Body of pancreas (tissue), 4 donors: ENCODE results near the gene CCDC60. TPM values are rescaled to one million over a fixed set of nuclear protein-coding genes. Genes with fewer than 3 reads are reported as not detected.

ENCODE experiments used
- ATAC-seq: fragments of 150-250 bp; one replicate; pipeline ENCODE4 v1.9.1; 2016
- DNase-seq, 4 donors: peaks; one replicate each; pipeline ENCODE4 v3.0.0-alpha.2; 2019
- H3K27ac ChIP-seq, 4 donors: fragments of 200-600 bp; sonication (generic); 1 replicate in 3 of 4; 2 replicates in 1 of 4; pipeline versions ENCODE4 v1.5.1 to v1.6.1; 2016 to 2019; ENCODE audit warnings: mild to moderate bottlenecking in 1 of 4, mixed read lengths in 1 of 4, moderate library complexity in 1 of 4
- H3K27me3 ChIP-seq, 2 donors: fragments of 200-600 bp; sonication (generic); one replicate each; pipeline ENCODE4 v1.6.0; 2016; ENCODE audit warnings: mild to moderate bottlenecking in 1 of 2
- H3K36me3 ChIP-seq, 2 donors: fragments of 200-600 bp; sonication (generic); replicated peaks in 1 of 2; 2 replicates each; pipeline ENCODE4 v1.5.1; 2016; ENCODE audit warnings: low read depth in 2 of 2; ENCODE audit not compliant: insufficient read depth in 1 of 2
- H3K4me1 ChIP-seq: fragments of 200-600 bp; sonication (generic); one replicate; pipeline ENCODE4 v1.6.0; 2016
- H3K4me3 ChIP-seq, 2 donors: fragments of 200-600 bp; sonication (generic); 1 replicate in 1 of 2; 2 replicates in 1 of 2; pipeline ENCODE4 v1.5.1; 2016 to 2019
- H3K9me3 ChIP-seq, 3 donors: fragments of 200-600 bp; sonication (generic); 1 replicate in 2 of 3; 2 replicates in 1 of 3; pipeline ENCODE4 v1.5.1; 2016
- CTCF ChIP-seq, 7 experiments: fragments of 450-650 bp in 4 of 7; fragments of 200-600 bp in 3 of 7; sonication (generic) in 3 of 7; IDR thresholded peaks; one replicate each; pipeline ENCODE4 v1.5.1; 2016 to 2019; ENCODE audit warnings: antibody characterized with exemption in 7 of 7
- POLR2A ChIP-seq, 3 donors: fragments of 450-650 bp; IDR thresholded peaks; one replicate each; pipeline ENCODE4 v1.6.1; 2016; ENCODE audit warnings: antibody characterized with exemption in 3 of 3, mild to moderate bottlenecking in 2 of 3
- WGBS, 2 donors: methylation state at CpG; one replicate each; pipeline ENCODE4 v1.1.5; 2017; 5-methylcytosine and 5-hydroxymethylcytosine counted together
- intact Hi-C: fragments of 100-400 bp; cut with DNase I; formaldehyde crosslinking; loops from one replicate; pipeline ENCODE4 v1.15.1; 2023
- total RNA-seq, 2 donors: library from RNA; depleted of rRNA; stranded (reverse); fragments of >200 nt; gene quantifications; one replicate each; pipeline ENCODE4 v1.1.0, GENCODE V29; 2016

CCDC60 gene
- total RNA-seq, 2 donors from 2014 or later: not detected

- no peak overlapping the region for H3K4me3 ChIP-seq
- WGBS, 2 donors: 53 to 64% methylated on average over 2 of the region's 2 CpGs
- no peaks in the 10 kb centered on the region for H3K27me3 ChIP-seq
- no peak overlapping the region for H3K27ac ChIP-seq
- DNase-seq (no peak), ATAC-seq (no peak)
- H3K36me3 ChIP-seq: no peaks in the 10 kb centered on the region
- TF ChIP-seq POLR2A (IDR thresholded peaks at IDR 0.05) (no peak), CTCF (IDR thresholded peaks at IDR 0.05) (no peak)
- intact Hi-C loops: no loop called here
- H3K4me1 ChIP-seq: no peaks in the 10 kb centered on the region
- H3K9me3 ChIP-seq: no peaks in the 10 kb centered on the region
Observed at GRCh38 chr12:119319638-119320037, 14.9 kb upstream of the CCDC60 start.

- Histone ChIP-seq H3K4me3 (no peak overlapping the region), H3K27me3 (no peaks in the 10 kb centered on the region), H3K36me3 (no peaks in the 10 kb centered on the region), H3K9me3 (no peaks in the 10 kb centered on the region), H3K27ac (no peak overlapping the region), H3K4me1 (no peaks in the 10 kb centered on the region)
- no peak for TF ChIP-seq CTCF (IDR thresholded peaks at IDR 0.05)
- TF ChIP-seq POLR2A (IDR thresholded peaks at IDR 0.05): no peak
- DNase-seq (no peak), ATAC-seq (no peak)
- intact Hi-C loops: no loop called here
- 32 to 66% methylated on average over 2 of the region's 2 CpGs for WGBS, 2 donors
Observed at GRCh38 chr12:119320678-119321077, 13.9 kb upstream of the CCDC60 start.

- 72 to 77% methylated on average over 7 of the region's 7 CpGs for WGBS, 2 donors
- no peaks in the 10 kb centered on the region for H3K27me3 ChIP-seq
- ATAC-seq: no peak
- intact Hi-C loops: no loop called here
- no peak overlapping the region for H3K27ac ChIP-seq
- H3K4me1 ChIP-seq: no peaks in the 10 kb centered on the region
- TF ChIP-seq POLR2A (IDR thresholded peaks at IDR 0.05): no peak
- no peaks in the 10 kb centered on the region for H3K9me3 ChIP-seq
- no peak overlapping the region for H3K4me3 ChIP-seq
- no peaks in the 10 kb centered on the region for H3K36me3 ChIP-seq
- DNase-seq: no peak
Observed at GRCh38 chr12:119322301-119322723, 12.2 kb upstream of the CCDC60 start.

- intact Hi-C loops: no loop called here
- TF ChIP-seq CTCF (IDR thresholded peaks at IDR 0.05): no peak
- TF ChIP-seq POLR2A (IDR thresholded peaks at IDR 0.05): no peak
- H3K27ac ChIP-seq: no peak overlapping the region
- WGBS, 2 donors: 30 to 52% methylated on average over 1 of the region's 1 CpG
- DNase-seq (no peak), ATAC-seq (no peak)
- H3K4me3 ChIP-seq: no peak overlapping the region
- no peaks in the 10 kb centered on the region for H3K9me3 ChIP-seq
- no peaks in the 10 kb centered on the region for H3K36me3 ChIP-seq
- no peaks in the 10 kb centered on the region for H3K27me3 ChIP-seq
- H3K4me1 ChIP-seq: no peaks in the 10 kb centered on the region
Observed at GRCh38 chr12:119325813-119326212, 8.7 kb upstream of the CCDC60 start.

GRCh38 chr12:119326341-119326740, 8.2 kb upstream of the CCDC60 start:
- no peak overlapping the region for H3K27ac ChIP-seq
- H3K36me3 ChIP-seq: no peaks in the 10 kb centered on the region
- H3K9me3 ChIP-seq: no peaks in the 10 kb centered on the region
- no peaks in the 10 kb centered on the region for H3K4me1 ChIP-seq
- DNase-seq (no peak), ATAC-seq (no peak)
- intact Hi-C loops: no loop called here
- no peak overlapping the region for H3K4me3 ChIP-seq
- TF ChIP-seq POLR2A (IDR thresholded peaks at IDR 0.05) (no peak), CTCF (IDR thresholded peaks at IDR 0.05) (no peak)
- no peaks in the 10 kb centered on the region for H3K27me3 ChIP-seq
